Fibroblast of the conjunctiva (primary cell): ENCODE results near the gene AGRP.
A peak's percentile ranks its signal among the peaks of the same experiment; 100 is the strongest.
"Not testable (repeated sequence)": the region's sequence is repeated elsewhere in the genome, so short reads cannot be mapped to it uniquely, and the experiment has no call there.

ENCODE experiments used
- DNase-seq: peaks from one replicate; pipeline ENCODE4 v3.0.0-alpha.2; 2010; ENCODE audit warnings: low read depth

AGRP gene

DNA sequence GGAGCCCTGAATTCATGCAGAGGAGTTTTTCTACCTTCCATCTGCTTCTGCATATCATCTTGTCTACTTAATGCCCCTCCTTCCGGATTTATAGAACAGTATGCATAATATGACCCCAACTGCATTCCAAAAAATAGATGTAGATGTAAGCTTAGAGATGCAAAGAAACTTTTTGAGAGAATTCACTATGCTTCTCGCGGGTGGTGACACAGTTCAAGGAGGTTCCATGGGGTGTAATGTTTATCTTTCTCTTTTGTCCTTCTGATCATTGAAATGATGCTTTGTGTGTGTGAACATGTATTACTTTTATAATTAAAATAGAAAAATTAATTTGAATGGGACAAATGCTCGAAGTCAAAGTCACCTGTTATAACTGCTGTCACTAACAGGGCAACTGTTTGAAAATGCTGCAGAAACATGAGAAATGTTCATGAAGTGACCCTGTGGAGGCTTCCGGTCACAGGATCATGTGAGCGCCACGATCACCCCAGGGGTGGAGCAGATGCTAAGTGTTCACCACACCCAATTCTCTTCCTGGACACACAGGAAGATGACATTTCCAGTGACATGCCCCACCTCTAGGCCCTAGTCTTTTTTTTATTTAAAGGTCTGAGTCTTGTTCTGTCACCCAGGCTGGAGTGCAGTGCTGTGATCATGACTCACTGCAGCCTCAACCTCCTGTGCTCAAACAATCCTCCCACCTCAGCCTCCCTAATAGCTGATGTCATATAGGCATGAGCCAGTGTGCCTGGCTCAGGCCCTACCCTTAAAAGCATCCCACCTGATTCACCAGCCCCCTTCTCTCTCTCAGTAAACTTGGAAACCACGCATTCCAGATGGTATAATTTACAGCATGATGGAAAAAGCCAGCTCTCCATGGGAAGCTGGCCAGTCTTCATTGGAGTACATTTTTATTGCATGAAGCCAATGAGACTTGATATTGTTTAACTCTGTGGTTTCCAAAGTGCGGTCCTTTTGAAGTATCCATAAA, 21.0 kb upstream of the AGRP start:
- no peak for DNase-seq

DNA sequence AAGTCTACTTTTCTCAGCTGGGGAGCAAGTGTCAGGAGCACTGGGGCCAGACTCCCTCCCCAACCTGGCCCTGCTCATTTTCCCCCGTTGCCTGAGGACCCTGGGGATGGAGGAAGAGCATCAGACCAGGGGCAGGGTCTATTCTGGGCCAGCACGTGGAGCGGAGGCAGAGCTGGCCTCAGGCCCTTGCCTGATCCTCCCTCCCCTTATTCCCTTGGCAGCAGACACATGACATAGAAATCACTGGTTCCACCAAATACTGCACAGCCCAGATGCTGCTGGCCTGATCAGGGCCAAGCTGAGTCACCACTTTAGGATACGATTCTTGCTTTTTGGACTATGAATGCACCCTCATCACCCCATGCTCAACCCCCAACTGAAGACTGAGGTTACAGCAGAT, 15.8 kb upstream of the AGRP start:
- peak; percentile 21 for DNase-seq

DNA sequence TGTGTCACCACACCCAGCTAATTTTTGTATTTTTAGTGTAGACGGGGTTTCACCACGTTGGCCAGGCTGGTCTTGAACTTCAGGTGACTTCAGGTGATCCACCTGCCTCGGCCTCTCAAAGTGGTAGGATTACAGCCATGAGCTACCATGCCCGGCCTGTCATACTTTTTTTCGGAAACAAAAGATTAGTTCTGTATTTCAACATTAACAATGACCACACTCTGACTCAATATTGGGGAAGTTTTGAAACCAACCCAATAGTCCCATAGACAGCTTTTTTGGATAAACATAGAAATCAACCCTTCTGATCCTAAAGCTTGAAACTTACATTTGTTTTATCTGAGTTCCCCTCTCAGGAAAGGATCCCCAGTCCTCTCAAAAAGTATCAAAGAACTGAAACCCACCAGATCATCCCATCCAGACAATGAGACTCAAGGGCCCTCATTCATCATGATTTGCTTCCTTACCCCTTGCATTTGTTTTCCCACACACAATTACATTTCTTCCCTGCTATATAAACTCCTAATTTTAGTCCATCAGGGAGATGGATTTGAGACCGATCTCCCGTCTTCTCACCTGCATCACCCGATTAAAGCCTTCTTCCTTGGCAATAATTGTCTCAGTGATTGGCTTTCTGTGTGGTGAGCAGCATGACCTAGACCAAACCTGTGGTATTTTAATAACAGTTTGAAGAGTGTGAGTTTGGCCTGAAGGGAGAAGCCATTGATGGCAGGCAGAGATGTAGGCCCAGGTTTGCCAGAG, 7.2 kb upstream of the AGRP start:
- DNase-seq, result no peak

DNA sequence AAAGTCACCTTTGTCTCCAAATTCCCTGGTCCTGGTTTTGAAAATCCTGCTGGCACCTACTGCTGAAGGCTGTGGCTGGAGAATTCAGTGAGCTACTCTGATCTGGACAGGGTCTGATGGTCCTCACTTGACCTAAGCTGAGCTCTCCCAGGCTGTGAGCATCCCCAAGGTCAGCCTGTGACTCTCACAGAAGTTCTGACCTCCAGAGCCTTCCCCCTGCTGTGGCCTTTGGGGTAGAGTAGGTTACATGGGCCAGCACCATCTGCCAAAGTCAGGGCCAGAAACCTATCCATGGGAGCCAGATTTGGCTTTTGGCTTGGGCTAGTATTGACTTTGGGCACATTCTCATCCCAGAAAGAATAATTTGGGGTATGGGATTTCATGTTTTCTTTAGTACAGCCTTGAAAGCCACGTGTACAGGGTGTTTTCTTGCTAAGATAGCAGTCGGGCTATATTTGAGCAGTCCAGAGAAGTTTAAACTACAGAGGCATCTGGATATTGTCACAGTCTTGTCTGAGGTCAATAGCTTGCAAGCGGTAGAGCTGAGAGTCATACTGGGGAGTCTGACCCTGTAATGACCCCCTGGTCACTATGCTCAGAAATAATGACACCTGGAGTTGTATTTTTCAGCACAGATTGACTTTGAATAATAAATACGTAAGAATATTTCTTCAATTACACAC, 6.2 kb upstream of the AGRP start:
- DNase-seq, result no peak

- not testable (repeated sequence) for DNase-seq
Measured at GRCh38 chr16:67487561-67487960, 4.2 kb upstream of the AGRP start.

DNA sequence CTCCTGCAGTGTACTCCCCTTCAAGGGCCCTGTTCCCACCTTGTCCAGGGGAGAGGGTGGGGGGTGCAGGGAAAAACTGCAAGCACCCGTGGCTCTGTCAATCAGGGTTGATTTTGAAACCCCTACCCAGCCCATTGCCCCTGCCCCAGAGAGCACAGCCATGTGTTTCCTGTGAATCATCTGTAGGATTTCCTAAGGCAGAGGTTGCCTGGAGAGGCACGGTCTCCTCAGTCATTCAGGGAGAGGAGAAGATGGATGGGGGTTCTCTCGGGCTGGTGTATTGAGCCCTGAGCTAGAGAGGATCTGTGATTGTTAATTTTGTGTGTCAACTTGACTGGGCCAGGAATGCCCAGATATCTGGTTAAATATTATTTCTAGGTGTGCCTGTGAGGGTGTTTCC, 3.5 kb upstream of the AGRP start:
- DNase-seq, result no peak

DNA sequence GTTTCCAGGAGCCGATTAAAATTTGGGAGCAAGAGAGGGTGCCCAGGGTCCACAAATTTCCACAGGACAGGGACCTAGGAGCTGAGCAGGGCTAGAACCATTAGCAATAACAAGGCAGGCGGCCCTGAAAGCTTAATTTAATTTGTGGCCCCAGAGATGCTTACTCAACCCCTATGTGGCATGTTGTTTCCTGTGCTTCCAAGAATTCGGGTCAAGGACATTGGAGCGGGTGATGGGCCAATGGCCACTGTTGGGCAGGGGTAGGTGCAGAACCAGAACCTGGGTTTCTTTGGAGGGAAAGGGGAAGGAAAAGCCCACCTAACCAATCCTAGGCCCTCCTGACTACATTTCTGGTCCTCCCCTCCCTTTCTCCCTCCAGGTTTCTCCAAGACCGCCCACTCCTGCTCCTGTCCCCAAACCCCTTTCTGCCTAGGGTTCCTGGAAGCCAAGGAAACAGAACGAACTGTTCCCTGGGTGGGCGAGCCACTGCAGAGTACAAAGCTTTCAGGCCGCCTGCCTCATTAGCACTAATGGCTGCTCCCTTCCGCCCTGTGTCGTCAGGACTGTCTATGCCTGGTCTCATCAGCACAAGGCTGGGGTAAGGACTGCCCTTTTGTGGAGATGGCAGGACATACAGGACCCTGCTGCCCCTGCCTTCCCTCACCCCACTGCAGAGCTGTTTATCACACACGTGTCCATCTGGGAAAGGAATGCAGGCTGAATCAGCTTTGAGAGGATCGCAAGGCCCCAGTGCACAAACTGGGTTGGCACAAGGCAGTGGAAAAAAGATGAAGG, 581 bp upstream of the AGRP start:
- no peak for DNase-seq

DNA sequence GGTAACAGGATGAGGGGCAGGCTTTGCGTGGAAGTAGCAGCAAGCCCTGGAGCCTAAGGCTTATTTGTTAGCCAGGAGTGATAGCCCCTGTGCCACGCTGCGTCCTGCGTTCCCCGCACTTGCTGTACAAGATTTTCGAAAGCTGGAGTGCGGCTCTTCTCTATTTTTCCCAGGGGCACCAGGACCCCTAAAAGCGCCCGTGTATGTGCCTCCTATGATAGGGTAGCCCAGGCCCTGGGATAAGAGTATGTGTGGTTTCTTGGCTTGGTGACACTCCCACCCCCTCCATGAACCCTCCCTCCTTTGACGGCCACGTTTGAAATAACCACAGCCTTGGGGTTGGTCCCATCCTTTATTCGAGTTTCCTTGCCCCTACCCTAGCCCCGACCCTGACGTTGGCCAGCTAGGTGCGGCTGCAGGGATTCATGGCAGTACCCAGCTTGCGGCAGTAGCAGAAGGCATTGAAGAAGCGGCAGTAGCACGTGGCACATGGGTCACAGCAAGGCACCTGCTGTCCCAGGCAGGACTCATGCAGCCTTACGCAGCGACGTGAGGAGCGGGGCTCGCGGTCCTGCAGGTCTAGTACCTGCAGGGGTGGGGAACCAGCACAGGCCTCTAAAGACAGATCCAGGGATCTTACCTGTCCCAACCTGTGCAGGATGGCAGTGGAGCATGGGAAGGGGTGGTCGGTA, 968 bp downstream of the AGRP start:
- DNase-seq, result no peak

DNA sequence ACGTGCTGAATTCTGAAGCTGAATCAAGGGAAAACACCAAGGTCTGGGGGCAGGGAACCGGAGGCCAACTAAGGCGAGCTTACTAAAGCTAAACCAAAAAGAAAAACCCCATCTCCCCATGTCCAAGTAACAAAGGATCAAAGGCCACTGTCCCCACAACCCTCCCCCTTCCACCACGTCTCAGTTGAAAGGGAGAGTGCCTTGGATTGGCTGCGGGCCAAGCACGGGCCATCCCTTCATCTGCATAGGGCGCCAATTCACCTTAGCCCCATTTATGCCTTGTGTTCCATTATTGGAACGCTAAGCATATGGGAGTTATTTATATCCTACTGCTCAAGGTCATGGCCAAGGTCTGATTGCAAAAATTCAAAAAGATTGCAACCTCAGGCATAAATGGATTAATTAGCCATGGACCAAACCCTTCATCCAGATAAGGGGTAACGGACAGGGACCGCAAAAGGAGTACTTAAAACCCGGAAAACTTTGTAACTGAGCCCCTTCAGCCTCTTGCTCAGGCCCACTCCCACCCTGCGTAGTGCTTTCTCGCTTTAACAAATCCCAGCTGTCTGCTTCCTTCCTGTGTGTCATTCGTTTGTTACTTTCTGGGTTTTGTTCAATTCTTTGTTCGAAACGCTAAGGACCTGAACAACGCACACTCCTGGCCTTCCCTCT, 1.6 kb downstream of the AGRP start:
- no peak for DNase-seq

- peak; percentile 97 for DNase-seq
Measured at GRCh38 chr16:67480833-67481560, 2.4 kb downstream of the AGRP start, which contains the start of gene ATP6V0D1. TSS of gene ATP6V0D1 (minus strand) at chr16:67481157. CDS start at chr16:67481086, 71 bp downstream.

GRCh38 chr16:67477960-67478554, 5.3 kb downstream of the AGRP start:
- DNase-seq, result no peak

GRCh38 chr16:67474551-67475455, 8.5 kb downstream of the AGRP start:
- no peak for DNase-seq

- DNase-seq, result no peak
Measured at GRCh38 chr16:67471758-67472384, 11.5 kb downstream of the AGRP start.

DNA sequence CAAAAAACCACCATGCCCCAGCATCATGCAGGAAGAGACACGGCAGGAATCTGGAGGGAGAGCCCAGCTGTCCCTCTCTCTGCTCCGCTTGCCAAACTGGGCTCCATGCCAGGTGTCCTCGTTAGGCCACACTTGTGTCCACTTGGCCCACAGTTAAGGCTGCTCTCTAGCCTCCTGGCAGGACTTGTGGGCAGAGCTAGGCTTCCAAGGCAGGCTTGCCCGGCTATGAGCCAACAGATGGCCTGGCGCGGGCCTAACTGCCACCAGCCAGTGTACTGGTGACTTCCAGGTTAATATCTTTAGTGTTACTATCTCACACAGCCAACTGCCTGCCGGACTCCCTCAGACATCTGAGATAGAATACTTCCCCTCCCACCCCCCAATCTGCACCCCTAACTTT, 13.0 kb downstream of the AGRP start:
- no peak for DNase-seq

DNA sequence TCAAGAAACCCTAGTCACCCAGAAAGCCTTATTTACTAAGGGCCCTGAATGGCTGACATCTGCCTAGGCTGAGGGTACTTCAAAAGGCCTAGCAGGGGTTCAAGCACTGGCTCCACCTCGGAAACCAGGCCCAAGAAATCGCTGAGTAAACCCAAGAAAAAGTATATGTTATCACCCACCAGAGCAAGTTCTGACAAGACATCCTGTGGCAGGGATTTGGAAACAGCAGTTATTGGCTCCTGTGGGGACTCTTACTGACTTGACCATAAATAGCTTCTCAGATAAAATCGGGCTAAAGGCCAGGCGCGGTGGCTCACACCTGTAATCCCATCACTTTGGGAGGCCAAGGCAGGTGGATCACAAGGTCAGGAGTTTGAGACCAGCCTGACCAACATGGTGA, 14.6 kb downstream of the AGRP start:
- DNase-seq, result no peak

DNA sequence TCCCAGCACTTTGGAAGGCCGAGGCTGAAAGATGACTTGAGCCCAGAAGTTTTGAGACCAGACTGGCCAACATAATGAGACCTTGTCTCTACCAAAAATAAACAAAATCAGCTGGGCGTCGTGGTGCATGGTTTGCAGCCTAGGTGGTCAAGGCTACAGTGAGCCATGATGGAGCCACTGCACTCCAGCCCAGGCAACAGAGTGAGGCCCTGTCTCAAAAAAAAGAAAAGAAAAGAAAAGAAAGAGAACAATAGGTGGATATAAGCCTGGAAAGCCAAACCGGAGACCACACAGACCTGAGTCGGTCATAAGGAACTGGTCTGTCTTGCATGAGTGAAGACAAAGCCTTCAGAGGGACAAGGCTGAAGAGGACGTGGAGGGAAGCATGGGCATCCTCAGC, 16.8 kb downstream of the AGRP start:
- no peak for DNase-seq

- DNase-seq, result no peak
Measured at GRCh38 chr16:67464565-67464964, 18.8 kb downstream of the AGRP start.

DNA sequence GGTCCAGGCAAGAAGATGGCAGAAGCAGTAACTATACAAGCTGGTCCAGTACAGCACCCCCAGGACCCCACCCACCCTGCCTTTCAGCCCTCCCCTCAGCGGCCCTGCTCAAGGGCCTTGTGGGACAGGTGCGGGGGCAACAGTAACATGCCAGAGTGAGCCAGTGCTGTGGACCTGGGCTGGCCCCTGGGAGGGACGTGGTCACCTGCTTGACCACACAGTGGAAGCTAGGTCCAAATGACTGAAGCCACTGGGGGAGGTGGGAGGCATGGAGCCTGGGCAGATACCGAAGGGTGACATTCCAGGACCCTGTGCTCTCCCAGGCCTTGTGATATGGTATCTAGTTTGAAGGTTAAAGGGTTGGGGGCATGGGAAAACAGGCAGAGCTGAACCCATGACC, 19.7 kb downstream of the AGRP start:
- DNase-seq, result no peak
